ENCODE results near the gene FNDC3B.

Gene FNDC3B

DNA sequence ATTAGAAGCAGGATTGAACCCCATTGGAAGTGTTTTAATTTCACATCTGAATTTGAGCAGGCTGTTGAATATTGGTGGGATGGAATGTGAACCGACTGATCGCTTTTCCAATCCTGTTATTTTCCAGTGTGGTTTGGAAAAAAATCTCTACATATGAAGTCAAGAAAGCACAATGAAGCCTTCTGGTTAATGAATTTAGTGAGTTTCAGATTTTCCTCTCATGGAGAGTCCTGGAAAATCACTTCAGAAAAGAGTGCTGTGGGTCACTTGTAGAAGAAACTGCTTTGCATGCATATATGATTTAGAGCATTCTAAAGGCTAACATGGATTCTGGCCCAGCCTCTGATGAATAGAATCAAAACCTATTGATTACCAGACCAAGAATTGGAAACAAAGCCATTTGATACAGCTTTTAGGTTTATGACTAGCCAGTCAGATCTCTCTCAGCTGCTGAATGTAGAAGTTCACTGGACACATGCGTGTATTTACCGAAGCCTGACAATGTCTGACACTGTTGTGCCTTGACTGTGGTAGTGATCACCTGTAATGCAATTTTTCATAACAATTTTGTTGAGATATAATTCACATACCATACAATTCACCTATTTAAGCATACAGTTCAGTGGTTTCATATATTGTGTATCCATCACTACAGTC lies 121.9 kb downstream of the FNDC3B start:
- TF ChIP-seq GATA2 (IDR thresholded peaks at IDR 0.05; ENCODE audit: low read depth, low read length) = no peak
- TF ChIP-seq GATA3 (IDR thresholded peaks at IDR 0.05; ENCODE audit: low read depth, low read length) = no peak

DNA sequence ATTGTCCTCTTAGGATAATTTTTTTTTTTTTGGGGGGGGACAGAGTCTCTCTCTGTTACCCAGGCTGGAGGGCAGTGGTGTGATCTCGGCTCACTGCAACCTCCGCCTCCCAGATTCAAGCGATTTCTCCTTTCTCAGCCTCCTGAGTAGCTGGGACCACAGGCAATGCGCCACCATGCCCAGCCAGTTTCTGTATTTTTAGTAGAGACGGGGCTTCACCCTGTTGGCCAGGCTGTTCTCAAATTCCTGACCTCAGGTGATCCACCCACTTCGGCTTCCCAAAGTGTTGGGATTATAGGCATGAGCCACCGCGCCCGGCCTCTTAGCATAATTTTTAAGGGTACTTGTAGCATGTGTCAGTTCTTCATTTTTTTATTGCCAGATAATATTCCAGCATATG lies 122.6 kb downstream of the FNDC3B start:
- TF ChIP-seq GATA2 (IDR thresholded peaks at IDR 0.05; ENCODE audit: low read depth, low read length) = no peak
- TF ChIP-seq GATA3 (IDR thresholded peaks at IDR 0.05; ENCODE audit: low read depth, low read length) = no peak

DNA sequence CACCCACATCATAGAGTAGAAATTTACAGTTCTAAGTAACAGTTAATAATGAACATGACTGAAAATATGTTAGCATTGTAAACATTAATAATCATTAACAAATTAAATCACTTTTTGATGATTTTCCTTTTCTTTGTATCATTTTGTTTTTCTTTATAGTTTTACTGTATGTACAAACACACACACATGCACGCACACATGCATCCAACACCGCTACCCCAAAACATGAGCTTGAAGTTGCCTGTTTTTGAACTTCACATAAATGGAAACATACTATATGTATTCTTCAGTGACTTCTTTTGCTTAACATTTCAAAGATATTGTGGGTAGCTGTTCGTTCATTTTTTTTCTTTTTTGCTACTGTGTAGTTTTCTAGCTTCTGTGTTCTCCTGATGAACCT lies 123.9 kb downstream of the FNDC3B start:
- TF ChIP-seq GATA3 (IDR thresholded peaks at IDR 0.05; ENCODE audit: low read depth, low read length) = no peak
- TF ChIP-seq GATA2 (IDR thresholded peaks at IDR 0.05; ENCODE audit: low read depth, low read length) = no peak

DNA sequence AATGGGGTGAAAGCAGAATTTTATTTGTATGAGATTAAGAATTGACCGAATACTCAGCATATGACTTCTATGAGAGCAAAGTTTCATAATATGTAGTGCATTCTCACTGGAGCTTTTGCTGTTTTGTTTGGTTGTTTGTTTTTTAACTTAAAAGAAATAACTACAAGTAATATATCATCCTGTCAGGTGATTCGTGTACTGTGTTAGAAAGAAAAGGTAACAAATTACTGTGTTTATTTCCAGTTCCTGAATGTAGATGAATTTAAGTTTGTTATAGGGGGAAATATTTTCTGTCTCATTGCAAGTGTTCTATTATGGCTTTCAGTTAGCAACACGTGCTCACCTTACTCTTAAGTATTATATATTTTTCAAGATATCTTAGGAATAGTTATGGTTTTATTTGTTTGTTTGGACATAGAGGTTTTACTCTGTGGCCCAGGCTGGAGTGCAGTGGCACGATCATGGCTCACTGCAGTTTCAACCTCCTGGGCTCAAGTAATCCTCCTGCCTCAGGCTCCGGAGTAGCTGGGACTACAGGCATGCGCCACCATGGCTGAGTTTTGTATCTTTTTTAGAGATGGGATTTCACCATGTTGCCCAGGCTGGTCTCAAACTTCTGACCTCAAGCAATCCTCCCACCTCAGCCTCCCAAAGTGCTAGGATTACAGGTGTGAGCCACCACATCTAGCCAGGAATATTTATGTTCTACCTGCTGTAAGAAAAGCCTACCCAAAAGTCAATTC lies 125.4 kb downstream of the FNDC3B start:
- no peak for TF ChIP-seq GATA2 (IDR thresholded peaks at IDR 0.05; ENCODE audit: low read depth, low read length)
- no peak for TF ChIP-seq GATA3 (IDR thresholded peaks at IDR 0.05; ENCODE audit: low read depth, low read length)

DNA sequence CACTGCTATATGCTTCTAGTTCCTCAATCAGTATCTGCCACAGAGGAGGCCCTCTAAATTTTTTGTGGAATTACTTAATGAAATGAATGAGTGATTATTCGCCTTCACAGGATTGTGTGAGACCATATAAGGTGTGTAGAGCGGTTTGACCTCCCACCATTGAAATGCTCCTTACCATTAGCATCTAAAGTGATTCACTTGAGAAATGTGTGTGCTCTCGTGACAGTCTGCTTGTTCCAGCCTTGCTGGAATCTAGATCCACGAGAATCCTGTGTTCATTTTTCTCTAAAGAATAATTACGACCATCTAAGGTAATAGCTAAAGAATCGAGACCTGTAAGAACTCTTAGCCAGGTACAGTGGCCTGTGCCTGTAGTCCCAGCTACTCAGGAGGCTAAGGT lies 126.9 kb downstream of the FNDC3B start:
- no peak for TF ChIP-seq GATA2 (IDR thresholded peaks at IDR 0.05; ENCODE audit: low read depth, low read length)

DNA sequence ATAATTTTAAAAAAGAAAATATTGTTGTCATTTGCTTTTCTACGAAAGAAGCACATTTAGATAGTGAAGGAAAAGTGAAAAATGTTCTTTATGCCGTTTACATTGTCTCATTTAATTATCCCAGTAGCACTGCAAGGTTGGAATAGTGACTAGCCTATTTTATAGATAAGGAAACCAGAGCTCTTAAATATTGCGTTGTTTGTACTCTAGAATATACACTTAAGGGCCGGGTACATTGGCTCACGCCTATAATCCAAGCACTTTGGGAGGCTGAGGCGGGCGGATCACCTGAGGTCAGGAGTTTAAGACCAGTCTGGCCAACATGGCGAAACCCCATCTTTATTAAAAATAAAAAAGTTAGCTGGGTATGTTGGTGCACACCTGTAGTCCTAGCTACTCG lies 127.5 kb downstream of the FNDC3B start:
- TF ChIP-seq GATA3 (IDR thresholded peaks at IDR 0.05; ENCODE audit: low read depth, low read length) (no peak), GATA2 (IDR thresholded peaks at IDR 0.05; ENCODE audit: low read depth, low read length) (no peak)

DNA sequence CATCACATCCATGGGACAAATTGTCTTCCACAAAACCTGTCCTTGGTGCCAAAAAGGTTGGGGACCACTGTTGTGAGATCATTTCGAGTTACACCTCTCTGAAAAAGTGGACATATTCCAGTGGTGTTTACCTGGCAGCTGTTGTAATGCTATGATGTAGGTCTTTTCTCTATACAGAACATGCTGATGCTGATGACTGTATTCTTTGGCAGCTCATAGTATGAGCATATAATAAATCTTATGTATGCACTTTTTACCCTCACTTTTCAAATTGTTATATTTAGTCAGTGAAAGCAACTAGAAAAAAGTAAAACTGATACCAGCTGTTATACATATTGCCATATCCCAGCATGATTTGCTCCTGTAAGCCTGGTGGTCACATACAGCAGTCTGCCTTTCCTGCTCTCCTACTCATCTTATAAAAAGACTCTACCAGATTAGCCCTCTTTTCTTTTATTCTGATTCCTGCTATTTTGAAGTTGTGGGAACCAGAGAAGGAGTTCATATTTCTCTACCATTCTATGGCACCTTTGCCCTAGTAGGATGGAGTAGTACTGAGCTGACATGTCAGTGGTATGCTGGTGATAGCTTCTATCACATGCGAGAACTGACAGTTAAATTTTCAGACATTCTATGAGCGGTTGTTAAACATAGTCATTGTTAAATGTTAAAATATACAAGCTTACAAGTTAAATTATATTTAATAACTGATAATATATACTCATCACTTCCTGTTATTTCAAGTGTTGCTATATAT lies 128.7 kb downstream of the FNDC3B start:
- TF ChIP-seq GATA3 (IDR thresholded peaks at IDR 0.05; ENCODE audit: low read depth, low read length) (no peak), GATA2 (IDR thresholded peaks at IDR 0.05; ENCODE audit: low read depth, low read length) (no peak)

DNA sequence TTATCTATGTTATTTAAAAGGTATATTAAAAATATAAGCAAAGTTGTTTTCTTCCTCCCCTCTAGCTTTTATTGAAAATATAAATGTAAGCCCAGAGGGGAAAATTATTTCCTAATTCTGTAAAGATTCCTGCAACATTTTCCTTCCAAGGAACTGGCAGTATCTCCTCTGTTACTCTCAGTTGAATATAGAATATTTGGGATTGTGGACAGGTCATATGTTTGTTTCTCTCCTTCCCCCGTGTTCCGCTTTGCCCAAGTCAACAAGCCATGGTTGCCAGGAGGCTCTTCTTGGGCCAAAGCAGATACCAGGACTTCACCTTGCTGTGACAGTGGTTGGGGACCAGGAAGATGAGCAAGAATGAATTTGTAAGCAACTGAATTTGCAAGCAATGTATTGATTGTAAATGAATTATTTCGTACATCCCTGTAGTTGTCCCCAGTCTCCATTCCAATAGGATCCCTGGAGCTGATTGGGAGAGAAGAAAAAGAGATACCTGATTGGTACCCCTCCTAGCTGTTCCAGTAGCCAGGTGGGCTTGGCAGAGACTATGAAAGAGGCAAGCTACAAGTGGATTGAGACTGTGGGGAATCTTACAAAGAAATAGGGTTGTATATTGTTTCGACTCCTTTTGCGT lies 130.8 kb downstream of the FNDC3B start:
- TF ChIP-seq GATA2 (IDR thresholded peaks at IDR 0.05; ENCODE audit: low read depth, low read length) (no peak), GATA3 (IDR thresholded peaks at IDR 0.05; ENCODE audit: low read depth, low read length) (no peak)

DNA sequence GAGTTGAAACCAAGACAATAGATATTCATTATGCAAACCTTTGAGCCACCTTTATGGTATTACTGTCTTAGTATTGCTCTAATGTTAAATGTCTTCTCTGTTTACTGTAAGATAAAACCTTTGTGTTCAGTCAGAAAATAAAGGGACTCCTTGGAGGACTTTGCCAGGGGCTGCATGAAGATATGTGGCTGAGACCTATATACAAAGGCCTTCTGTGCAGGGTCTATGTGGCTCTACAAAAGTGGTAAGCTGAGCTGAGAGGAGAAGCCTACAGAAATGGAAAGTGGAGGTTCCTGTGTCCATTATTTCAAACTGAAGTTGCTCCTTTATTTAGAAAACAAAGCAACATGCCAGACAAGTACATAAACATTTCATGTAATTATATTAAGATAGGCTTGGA lies 131.5 kb downstream of the FNDC3B start:
- TF ChIP-seq GATA2 (IDR thresholded peaks at IDR 0.05; ENCODE audit: low read depth, low read length) = no peak
- TF ChIP-seq GATA3 (IDR thresholded peaks at IDR 0.05; ENCODE audit: low read depth, low read length) = no peak

DNA sequence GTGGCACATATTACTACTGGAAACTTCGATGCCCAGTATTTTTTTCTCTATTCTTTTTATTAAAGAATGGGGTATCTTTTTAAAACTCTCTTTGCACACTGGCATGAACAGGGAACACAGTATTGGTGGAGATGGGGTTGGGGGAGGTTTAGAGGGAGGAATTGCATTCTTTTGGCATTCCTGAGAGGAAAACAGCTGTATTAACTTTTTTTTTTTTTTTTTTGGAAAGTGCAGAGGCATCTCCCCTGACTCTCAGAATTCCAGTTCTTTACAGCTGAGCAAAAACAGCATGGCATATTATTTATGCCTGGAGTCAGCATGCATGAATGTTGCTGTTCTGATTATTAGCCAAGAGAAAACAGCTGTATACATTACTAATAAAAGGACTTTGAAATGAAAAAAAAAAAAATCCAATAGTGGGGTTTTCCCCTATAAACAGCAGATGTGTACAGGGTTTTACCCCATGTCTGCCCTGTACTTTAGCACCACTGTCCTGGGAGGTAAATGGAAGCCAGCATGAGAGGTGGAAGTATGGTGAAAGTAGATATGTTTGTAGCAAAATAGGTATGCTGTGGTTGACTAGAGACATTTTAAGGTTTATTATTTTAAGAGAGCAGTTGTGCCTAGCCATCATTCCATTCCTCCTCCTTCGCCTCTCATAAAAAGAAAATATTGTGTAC lies 132.2 kb downstream of the FNDC3B start:
- TF ChIP-seq GATA2 (IDR thresholded peaks at IDR 0.05; ENCODE audit: low read depth, low read length) (no peak), GATA3 (IDR thresholded peaks at IDR 0.05; ENCODE audit: low read depth, low read length) (no peak)

DNA sequence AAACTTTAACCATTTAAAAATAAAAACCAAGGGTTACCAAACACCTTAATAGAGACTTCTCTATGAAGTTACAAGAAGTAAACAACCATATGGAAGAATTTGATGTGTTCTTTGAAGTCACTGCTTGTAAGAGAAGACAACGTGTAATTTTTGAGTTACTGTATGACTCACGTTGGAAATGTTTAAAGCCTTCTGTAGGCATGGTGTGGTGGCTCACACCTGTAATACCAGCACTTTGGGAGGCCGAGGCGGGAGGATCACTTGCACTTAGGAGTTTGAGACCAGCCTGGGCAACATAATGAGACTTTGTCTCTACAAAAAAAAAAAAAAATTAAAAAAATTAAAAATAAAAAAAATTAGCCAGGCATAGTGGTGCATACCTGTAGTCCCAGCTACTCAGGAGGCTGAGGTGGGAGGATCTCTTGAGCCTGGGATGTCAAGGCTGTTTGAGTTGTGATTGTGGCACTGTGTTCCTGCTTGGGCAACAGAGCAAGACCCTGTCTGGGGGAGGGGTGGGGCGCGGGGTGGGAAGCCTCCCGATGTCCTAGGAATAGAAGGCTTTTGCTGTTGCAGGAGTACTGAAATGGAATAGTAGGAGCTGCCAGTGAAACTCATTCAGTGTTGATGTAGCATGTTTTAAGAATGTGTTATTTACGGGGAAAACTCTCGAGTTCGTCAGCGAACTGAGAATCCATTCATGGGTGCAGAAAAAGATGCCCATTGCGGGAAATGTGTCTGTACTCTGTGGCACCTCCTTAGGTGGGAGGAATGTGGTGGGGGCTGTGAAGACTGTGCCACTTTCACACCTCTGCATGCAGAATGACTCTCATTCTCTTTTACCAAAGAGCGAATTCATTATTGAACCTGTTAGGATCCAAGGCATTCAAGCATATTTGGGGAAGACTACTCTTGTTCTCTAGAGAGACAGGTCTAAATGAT lies 134.2 kb downstream of the FNDC3B start:
- TF ChIP-seq GATA3 (IDR thresholded peaks at IDR 0.05; ENCODE audit: low read depth, low read length) (no peak), GATA2 (IDR thresholded peaks at IDR 0.05; ENCODE audit: low read depth, low read length) (no peak)

DNA sequence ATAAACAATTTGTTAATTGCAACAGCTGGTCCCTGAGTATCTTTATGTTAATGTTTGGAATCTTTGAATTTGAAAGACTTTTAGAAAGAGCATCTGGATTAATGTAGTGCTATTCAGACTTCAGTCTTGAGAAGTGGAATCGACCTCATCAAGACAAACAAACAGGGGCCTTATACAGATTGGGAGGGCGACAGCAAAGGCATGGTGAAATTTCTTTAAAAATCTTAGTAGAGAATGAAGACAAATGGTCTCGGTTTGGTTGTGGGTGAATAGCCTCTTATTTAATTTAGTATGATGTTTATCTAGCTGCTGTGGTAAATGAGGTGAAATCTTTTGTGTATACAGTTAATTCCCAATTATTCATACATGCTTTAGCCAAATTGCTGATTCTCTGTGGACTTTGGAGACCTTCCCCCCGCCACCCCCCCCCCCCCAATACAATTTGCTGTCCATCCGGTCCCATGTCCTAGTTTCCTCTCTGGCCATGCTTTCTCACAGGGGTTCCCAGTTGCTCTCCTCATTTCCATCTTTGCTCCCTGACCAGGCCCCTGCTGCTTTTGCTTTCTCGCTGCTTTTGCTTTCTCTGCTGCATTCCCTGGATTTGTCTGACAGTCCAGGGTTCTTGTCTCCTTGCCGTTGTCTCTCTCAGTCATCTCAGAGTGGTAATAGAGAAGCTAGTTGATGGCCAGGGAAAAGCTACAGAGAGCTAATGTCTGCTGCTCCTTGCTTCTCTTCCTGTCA lies 135.3 kb downstream of the FNDC3B start:
- TF ChIP-seq GATA3 (IDR thresholded peaks at IDR 0.05; ENCODE audit: low read depth, low read length) = no peak
